Liver (tissue), 9 donors: ENCODE data around the gene RASAL2. TPM values are rescaled to one million over a fixed set of nuclear protein-coding genes. Genes with fewer than 3 reads are reported as not detected.

Experiments used
- DNase-seq: peaks from one replicate; pipeline ENCODE4 v3.0.0-alpha.2; 2017; ENCODE audit warnings: low spot score
- H3K27ac ChIP-seq, 2 donors: one replicate each; pipeline ENCODE4 v1.7.0; 2013; ENCODE audit warnings: inconsistent platforms in 2 of 2, low read length in 2 of 2, control low read depth in 1 of 2, low read depth in 1 of 2, mild to moderate bottlenecking in 1 of 2
- H3K27me3 ChIP-seq, 4 donors: one replicate each; pipeline versions ENCODE4 v1.6.1 to v1.7.0; 2013; ENCODE audit warnings: low read length in 3 of 4, inconsistent platforms in 1 of 4, mild to moderate bottlenecking in 1 of 4, moderate library complexity in 1 of 4; ENCODE audit not compliant: control insufficient read depth in 4 of 4, insufficient read depth in 4 of 4
- H3K36me3 ChIP-seq, 4 donors: one replicate each; pipeline versions ENCODE4 v1.6.1 to v1.7.0; 2013; ENCODE audit warnings: low read length in 3 of 4, mild to moderate bottlenecking in 3 of 4, low read depth in 1 of 4, moderate library complexity in 1 of 4; ENCODE audit not compliant: control insufficient read depth in 4 of 4, insufficient read depth in 3 of 4
- H3K4me1 ChIP-seq, 4 donors: one replicate each; pipeline versions ENCODE4 v1.6.1 to v1.7.0; 2013; ENCODE audit warnings: low read length in 3 of 4, mild to moderate bottlenecking in 3 of 4, moderate library complexity in 1 of 4; ENCODE audit not compliant: control insufficient read depth in 4 of 4, insufficient read depth in 4 of 4
- H3K4me3 ChIP-seq, 3 donors: one replicate each; pipeline versions ENCODE4 v1.6.1 to v1.7.0; 2013; ENCODE audit warnings: low read length in 3 of 3, control low read depth in 1 of 3, low read depth in 1 of 3, mild to moderate bottlenecking in 1 of 3
- H3K9ac ChIP-seq, 2 donors: one replicate each; pipeline ENCODE4 v1.7.0; 2013; ENCODE audit warnings: low read length in 2 of 2, mild to moderate bottlenecking in 2 of 2, moderate library complexity in 2 of 2, control low read depth in 1 of 2, low read depth in 1 of 2
- H3K9me3 ChIP-seq, 4 donors: one replicate each; pipeline versions ENCODE4 v1.6.1 to v1.7.0; 2013; ENCODE audit warnings: low read length in 3 of 4; ENCODE audit not compliant: control insufficient read depth in 4 of 4
- ATF3 ChIP-seq: IDR thresholded peaks from 2 replicates; pipeline ENCODE4 v1.6.1; 2016; ENCODE audit warnings: antibody characterized with exemption
- EGR1 ChIP-seq, 2 donors: IDR thresholded peaks; 2 replicates each; pipeline ENCODE4 v1.6.1; 2016 to 2018; ENCODE audit warnings: antibody characterized with exemption in 2 of 2, low read depth in 2 of 2
- FOXA1 ChIP-seq: IDR thresholded peaks from 2 replicates; pipeline ENCODE4 v1.6.1; 2016; ENCODE audit warnings: antibody characterized with exemption
- FOXA2 ChIP-seq: IDR thresholded peaks from 2 replicates; pipeline ENCODE4 v1.6.1; 2016; ENCODE audit warnings: antibody characterized with exemption
- GABPA ChIP-seq, 2 donors: IDR thresholded peaks in 1 of 2; conservative IDR thresholded peaks in 1 of 2; 2 replicates each; pipeline ENCODE4 v1.6.1; 2016; ENCODE audit warnings: antibody characterized with exemption in 2 of 2, mild to moderate bottlenecking in 1 of 2, moderate library complexity in 1 of 2
- HNF4G ChIP-seq: IDR thresholded peaks from 2 replicates; pipeline ENCODE4 v1.6.1; 2016; ENCODE audit warnings: antibody characterized with exemption
- JUND ChIP-seq, 2 donors: IDR thresholded peaks; 2 replicates each; pipeline ENCODE4 v1.6.1; 2016; ENCODE audit warnings: antibody characterized with exemption in 2 of 2
- NR2F2 ChIP-seq: IDR thresholded peaks from 2 replicates; pipeline ENCODE4 v1.6.1; 2016; ENCODE audit warnings: antibody characterized with exemption
- RAD21 ChIP-seq, 2 donors: IDR thresholded peaks; 2 replicates each; pipeline ENCODE4 v1.6.1; 2016; ENCODE audit warnings: antibody characterized with exemption in 2 of 2, mild to moderate bottlenecking in 2 of 2
- RXRA ChIP-seq, 2 donors: IDR thresholded peaks; 2 replicates each; pipeline ENCODE4 v1.6.1; 2017 to 2018; ENCODE audit warnings: antibody characterized with exemption in 2 of 2, mild to moderate bottlenecking in 1 of 2
- SP1 ChIP-seq: IDR thresholded peaks from 2 replicates; pipeline ENCODE4 v1.6.1; 2018; ENCODE audit warnings: antibody characterized with exemption, mild to moderate bottlenecking
- TAF1 ChIP-seq: conservative IDR thresholded peaks from 2 replicates; pipeline ENCODE4 v1.6.1; 2016; ENCODE audit warnings: antibody characterized with exemption, mild to moderate bottlenecking
- YY1 ChIP-seq: IDR thresholded peaks from 2 replicates; pipeline ENCODE4 v1.6.1; 2016; ENCODE audit warnings: antibody characterized with exemption, mild to moderate bottlenecking
- ZBTB33 ChIP-seq: IDR thresholded peaks from 2 replicates; pipeline ENCODE4 v1.6.1; 2016; ENCODE audit warnings: antibody characterized with exemption
- WGBS: extraction: QIAGEN DNeasy Blood & Tissue Kit; methylation state at CpG from one replicate; pipeline ENCODE4 v1.1.7; 2013; 5-methylcytosine and 5-hydroxymethylcytosine counted together
- polyA plus RNA-seq, 2 donors: library from polyadenylated mRNA; stranded (reverse) in 1 of 2; unstranded in 1 of 2; fragments of 200-250 nt in 1 of 2; fragments of >200 nt in 1 of 2; fragmentation: Nextera tagmentation in 1 of 2; extraction: Ambion mirVana in 1 of 2; gene quantifications; one replicate each; pipeline versions ENCODE4 v1.2.1 to v1.2.3, GENCODE V29; 2013 to 2015
- total RNA-seq, 2 donors: library from RNA; depleted of rRNA; stranded (reverse); fragments of >200 nt; gene quantifications; one replicate each; pipeline ENCODE4 v1.2.3, GENCODE V29; 2014
- TF ChIP-seq, protein P1 (sequence below): IDR thresholded peaks from 2 replicates; pipeline ENCODE4 v1.6.1; 2016; ENCODE audit warnings: antibody characterized with exemption, mild to moderate bottlenecking
- TF ChIP-seq, protein P2 (sequence below): fragments of 150-350 bp; IDR thresholded peaks from 2 replicates; pipeline ENCODE4 v1.5.1; 2017; ENCODE audit warnings: improper control_type of control experiment, low read depth, low read length; ENCODE audit not compliant: missing input control
- donor health status: healthy.
- donor health status: healthy.
- donor health status: healthy.
- donor health status: healthy.
- donor health status: healthy.

RASAL2 gene
- total and polyA plus RNA-seq, 4 donors: 1.8 to 8.1 (median 4.1) TPM

DNA sequence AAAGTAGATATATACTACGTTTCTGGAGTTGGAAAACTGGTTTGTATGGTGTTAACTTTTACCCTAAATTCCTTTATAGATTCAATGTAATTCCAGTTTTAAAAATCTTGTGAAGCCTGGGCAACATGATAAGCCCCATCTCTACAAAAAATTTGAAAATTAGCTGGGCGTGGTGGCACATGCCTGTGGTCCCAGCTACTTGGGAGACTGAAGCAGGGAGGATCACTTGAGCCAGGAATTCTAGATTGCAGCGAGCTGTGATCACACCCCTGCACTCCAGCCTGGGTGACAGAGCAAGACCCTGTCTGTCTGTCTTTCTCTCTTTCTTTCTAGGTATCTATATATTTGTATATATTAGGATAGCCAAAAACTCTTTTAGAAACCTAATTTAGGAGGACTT is 260.9 kb downstream of the RASAL2 start:
- 92% methylated on average over 3 of the region's 3 CpGs for WGBS
- H3K27me3 ChIP-seq: no peaks in the 10 kb centered on the region

GRCh38 chr1:178356299-178356698 is 262.4 kb downstream of the RASAL2 start:
- no peak overlapping the region for H3K9ac ChIP-seq
- H3K36me3 ChIP-seq: no peaks in the 10 kb centered on the region
- H3K27me3 ChIP-seq: no peaks in the 10 kb centered on the region
- DNase-seq: no peak
- H3K4me3 ChIP-seq: no peak overlapping the region
- H3K27ac ChIP-seq: no peak overlapping the region
- H3K4me1 ChIP-seq: no peaks in the 10 kb centered on the region
- H3K9me3 ChIP-seq: no peaks in the 10 kb centered on the region
- WGBS: 94% methylated on average over 1 of the region's 1 CpG
- no peak for TF ChIP-seq HNF4G
- TF ChIP-seq JUND (IDR thresholded peaks at IDR 0.05): no peak
- no peak for TF ChIP-seq RXRA (IDR thresholded peaks at IDR 0.05)
- no peak for TF ChIP-seq NR2F2
- no peak for TF ChIP-seq GABPA (IDR thresholded peaks at IDR 0.05 in 1 of 2, conservative IDR thresholded peaks at IDR 0.05 in 1 of 2)
- no peak for TF ChIP-seq FOXA2
- no peak for TF ChIP-seq YY1
- TF ChIP-seq EGR1 (IDR thresholded peaks at IDR 0.05; ENCODE audit: low read depth in 2 of 2): no peak
- TF ChIP-seq, protein P1, sequence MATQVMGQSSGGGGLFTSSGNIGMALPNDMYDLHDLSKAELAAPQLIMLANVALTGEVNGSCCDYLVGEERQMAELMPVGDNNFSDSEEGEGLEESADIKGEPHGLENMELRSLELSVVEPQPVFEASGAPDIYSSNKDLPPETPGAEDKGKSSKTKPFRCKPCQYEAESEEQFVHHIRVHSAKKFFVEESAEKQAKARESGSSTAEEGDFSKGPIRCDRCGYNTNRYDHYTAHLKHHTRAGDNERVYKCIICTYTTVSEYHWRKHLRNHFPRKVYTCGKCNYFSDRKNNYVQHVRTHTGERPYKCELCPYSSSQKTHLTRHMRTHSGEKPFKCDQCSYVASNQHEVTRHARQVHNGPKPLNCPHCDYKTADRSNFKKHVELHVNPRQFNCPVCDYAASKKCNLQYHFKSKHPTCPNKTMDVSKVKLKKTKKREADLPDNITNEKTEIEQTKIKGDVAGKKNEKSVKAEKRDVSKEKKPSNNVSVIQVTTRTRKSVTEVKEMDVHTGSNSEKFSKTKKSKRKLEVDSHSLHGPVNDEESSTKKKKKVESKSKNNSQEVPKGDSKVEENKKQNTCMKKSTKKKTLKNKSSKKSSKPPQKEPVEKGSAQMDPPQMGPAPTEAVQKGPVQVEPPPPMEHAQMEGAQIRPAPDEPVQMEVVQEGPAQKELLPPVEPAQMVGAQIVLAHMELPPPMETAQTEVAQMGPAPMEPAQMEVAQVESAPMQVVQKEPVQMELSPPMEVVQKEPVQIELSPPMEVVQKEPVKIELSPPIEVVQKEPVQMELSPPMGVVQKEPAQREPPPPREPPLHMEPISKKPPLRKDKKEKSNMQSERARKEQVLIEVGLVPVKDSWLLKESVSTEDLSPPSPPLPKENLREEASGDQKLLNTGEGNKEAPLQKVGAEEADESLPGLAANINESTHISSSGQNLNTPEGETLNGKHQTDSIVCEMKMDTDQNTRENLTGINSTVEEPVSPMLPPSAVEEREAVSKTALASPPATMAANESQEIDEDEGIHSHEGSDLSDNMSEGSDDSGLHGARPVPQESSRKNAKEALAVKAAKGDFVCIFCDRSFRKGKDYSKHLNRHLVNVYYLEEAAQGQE: no peak
- no peak for TF ChIP-seq SP1

More for the DNA sequence above, 260.9 kb downstream of the RASAL2 start:
- Histone ChIP-seq H3K4me1 (peaks cover 0 to 3% (median 0%) of the 10 kb centered on the region in 4 donors), H3K4me3 (no peak overlapping the region), H3K9ac (no peak overlapping the region), H3K27ac (no peak overlapping the region), H3K9me3 (no peaks in the 10 kb centered on the region), H3K36me3 (no peaks in the 10 kb centered on the region)
- TF ChIP-seq, protein P2, sequence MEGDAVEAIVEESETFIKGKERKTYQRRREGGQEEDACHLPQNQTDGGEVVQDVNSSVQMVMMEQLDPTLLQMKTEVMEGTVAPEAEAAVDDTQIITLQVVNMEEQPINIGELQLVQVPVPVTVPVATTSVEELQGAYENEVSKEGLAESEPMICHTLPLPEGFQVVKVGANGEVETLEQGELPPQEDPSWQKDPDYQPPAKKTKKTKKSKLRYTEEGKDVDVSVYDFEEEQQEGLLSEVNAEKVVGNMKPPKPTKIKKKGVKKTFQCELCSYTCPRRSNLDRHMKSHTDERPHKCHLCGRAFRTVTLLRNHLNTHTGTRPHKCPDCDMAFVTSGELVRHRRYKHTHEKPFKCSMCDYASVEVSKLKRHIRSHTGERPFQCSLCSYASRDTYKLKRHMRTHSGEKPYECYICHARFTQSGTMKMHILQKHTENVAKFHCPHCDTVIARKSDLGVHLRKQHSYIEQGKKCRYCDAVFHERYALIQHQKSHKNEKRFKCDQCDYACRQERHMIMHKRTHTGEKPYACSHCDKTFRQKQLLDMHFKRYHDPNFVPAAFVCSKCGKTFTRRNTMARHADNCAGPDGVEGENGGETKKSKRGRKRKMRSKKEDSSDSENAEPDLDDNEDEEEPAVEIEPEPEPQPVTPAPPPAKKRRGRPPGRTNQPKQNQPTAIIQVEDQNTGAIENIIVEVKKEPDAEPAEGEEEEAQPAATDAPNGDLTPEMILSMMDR: no peak
- no peak for TF ChIP-seq HNF4G
- no peak for TF ChIP-seq ZBTB33
- no peak for TF ChIP-seq NR2F2
- TF ChIP-seq RAD21 (IDR thresholded peaks at IDR 0.05): no peak
- TF ChIP-seq FOXA1: no peak
- TF ChIP-seq TAF1: no peak
- TF ChIP-seq, protein P1: no peak
- no peak for TF ChIP-seq JUND (IDR thresholded peaks at IDR 0.05)
- TF ChIP-seq GABPA (IDR thresholded peaks at IDR 0.05 in 1 of 2, conservative IDR thresholded peaks at IDR 0.05 in 1 of 2): no peak
- no peak for TF ChIP-seq YY1
- no peak for TF ChIP-seq ATF3
- no peak for TF ChIP-seq EGR1 (IDR thresholded peaks at IDR 0.05; ENCODE audit: low read depth in 2 of 2)
- no peak for DNase-seq
